Keratinocyte (primary cell): Measurements from ENCODE around the gene ZBTB18. TPM values are rescaled to one million over a fixed set of nuclear protein-coding genes. Genes with fewer than 3 reads are reported as not detected.

ENCODE experiments used
- DNase-seq: peaks from one replicate; pipeline ENCODE4 v3.0.0-alpha.2; 2011; ENCODE audit warnings: low read depth, missing footprints, low spot score
- FAIRE-seq: peaks from 2 replicates; lab custom pipeline; 2011; peaks lifted over from hg19 to GRCh38; lab: Jason Lieb, UNC
- H2AFZ ChIP-seq: 2 replicates; pipeline ENCODE4 v1.6.0; 2012; ENCODE audit warnings: low read length, control low read depth, inconsistent platforms; ENCODE audit not compliant: control insufficient read depth
- H3K27ac ChIP-seq: 2 replicates; pipeline ENCODE4 v1.5.1; 2011; ENCODE audit warnings: low read length; ENCODE audit not compliant: control insufficient read depth, insufficient read depth
- H3K27me3 ChIP-seq: 3 replicates; pipeline ENCODE4 v1.6.0; 2011; ENCODE audit warnings: low read length; ENCODE audit not compliant: control insufficient read depth, insufficient read depth; ENCODE audit errors: extremely low read depth
- H3K36me3 ChIP-seq, 2 experiments: 2 replicates in 1 of 2; 3 replicates in 1 of 2; pipeline ENCODE4 v1.5.1; 2011; ENCODE audit warnings: low read length in 2 of 2, mild to moderate bottlenecking in 1 of 2; ENCODE audit not compliant: control insufficient read depth in 2 of 2, insufficient read depth in 2 of 2; ENCODE audit errors: extremely low read depth in 1 of 2
- H3K4me1 ChIP-seq: 3 replicates; pipeline ENCODE4 v1.5.1; 2011; ENCODE audit warnings: low read length; ENCODE audit not compliant: control insufficient read depth, insufficient read depth; ENCODE audit errors: extremely low read depth
- H3K4me2 ChIP-seq: 3 replicates; pipeline ENCODE4 v1.6.0; 2011; ENCODE audit warnings: low read depth, low read length; ENCODE audit not compliant: control insufficient read depth, insufficient read depth; ENCODE audit errors: extremely low read depth
- H3K4me3 ChIP-seq, 3 experiments: fragments of 200-600 bp in 1 of 3; sonication (generic) in 1 of 3; 2 replicates in 2 of 3; 3 replicates in 1 of 3; pipeline ENCODE4 v1.5.1; 2011 to 2016; ENCODE audit warnings: low read length in 3 of 3, mild to moderate bottlenecking in 3 of 3, control low read depth in 2 of 3, inconsistent platforms in 1 of 3, low read depth in 1 of 3, mixed read lengths in 1 of 3, mixed run types in 1 of 3, moderate library complexity in 1 of 3; ENCODE audit not compliant: control insufficient read depth in 2 of 3, insufficient read depth in 2 of 3; ENCODE audit errors: extremely low read depth in 1 of 3
- H3K79me2 ChIP-seq: 2 replicates; pipeline ENCODE4 v1.6.0; 2012; ENCODE audit warnings: low read length; ENCODE audit not compliant: control insufficient read depth, insufficient read depth
- H3K9ac ChIP-seq: 3 replicates; pipeline ENCODE4 v1.6.0; 2011; ENCODE audit warnings: low read length; ENCODE audit not compliant: control insufficient read depth, insufficient read depth; ENCODE audit errors: extremely low read depth
- H3K9me1 ChIP-seq: 3 replicates; pipeline ENCODE4 v1.6.0; 2011; ENCODE audit warnings: low read length; ENCODE audit not compliant: control insufficient read depth, insufficient read depth; ENCODE audit errors: extremely low read depth
- H3K9me3 ChIP-seq: 2 replicates; pipeline ENCODE4 v1.5.1; 2012; ENCODE audit warnings: low read depth, low read length; ENCODE audit not compliant: control insufficient read depth
- H4K20me1 ChIP-seq: 3 replicates; pipeline ENCODE4 v1.6.0; 2011; ENCODE audit warnings: low read length; ENCODE audit not compliant: control insufficient read depth, insufficient read depth; ENCODE audit errors: extremely low read depth
- CTCF ChIP-seq, 3 experiments: IDR thresholded peaks in 1 of 3; conservative IDR thresholded peaks in 1 of 3; optimal IDR thresholded peaks in 1 of 3; 2 replicates in 2 of 3; 3 replicates in 1 of 3; pipeline versions ENCODE3 to v1.5.1; 2011; ENCODE audit warnings: low read length in 3 of 3, mild to moderate bottlenecking in 3 of 3, moderate library complexity in 2 of 3, control low read depth in 1 of 3, inconsistent platforms in 1 of 3; ENCODE audit not compliant: insufficient read depth in 2 of 3; ENCODE audit errors: extremely low read depth in 1 of 3
- EZH2 ChIP-seq: IDR thresholded peaks from one replicate; pipeline ENCODE4 v1.6.1; 2012; ENCODE audit warnings: inconsistent platforms, mild to moderate bottlenecking, low read length, moderate library complexity
- dilution Hi-C: fragments of 300-500 bp; cut with MboI; formaldehyde crosslinking; loops from one replicate; pipeline ENCODE4 v1.7.0; 2020; ENCODE audit warnings: low sequenced_read_pairs; ENCODE audit not compliant: extremely low pct_ligation_motif_present
- polyA plus RNA-seq, 5 experiments: library from polyadenylated mRNA; depleted of rRNA in 3 of 5; stranded (reverse) in 3 of 5; stranded (forward) in 1 of 5; unstranded in 1 of 5; fragments of >200 nt; gene quantifications; 1 replicate in 1 of 5; 2 replicates in 3 of 5; 3 replicates in 1 of 5; pipeline versions ENCODE4 v1.2.1 to v1.2.3, GENCODE V29; 2011 to 2012; ENCODE audit warnings: missing spikeins in 2 of 5, low read depth in 1 of 5, low replicate concordance in 1 of 5

The ZBTB18 gene
- polyA plus RNA-seq, 1 donor (not counting 4 experiments of a cell fraction or from before 2014, with no cell fraction given), result 5.8 TPM

- Histone ChIP-seq H3K36me3 (no peaks in the 10 kb centered on the region), H3K79me2 (no peaks in the 10 kb centered on the region), H3K9me1 (no peaks in the 10 kb centered on the region), H2AFZ (no peak overlapping the region), H4K20me1 (no peaks in the 10 kb centered on the region), H3K9me3 (no peaks in the 10 kb centered on the region), H3K4me2 (no peak overlapping the region), H3K27ac (no peak overlapping the region), H3K4me3 (no peak overlapping the region), H3K4me1 (peaks cover 5% of the 10 kb centered on the region), H3K27me3 (no peaks in the 10 kb centered on the region), H3K9ac (no peak overlapping the region)
- DNase-seq (no peak), FAIRE-seq (no peak)
- no peak for TF ChIP-seq CTCF (optimal IDR thresholded peaks at IDR 0.05 in 1 of 3, IDR thresholded peaks at IDR 0.05 in 1 of 3, conservative IDR thresholded peaks at IDR 0.05 in 1 of 3; ENCODE audit: extremely low read depth in 1 of 3, insufficient read depth in 2 of 3, low read length in 3 of 3)
- TF ChIP-seq EZH2, result no peak
- dilution Hi-C loops, result no loop called here
These were observed 14.9 kb downstream of the ZBTB18 start for GRCh38 chr1:244065960-244066388.

GRCh38 chr1:244066954-244067716 is 16.1 kb downstream of the ZBTB18 start:
- FAIRE-seq, result no peak
- dilution Hi-C loops, result no loop called here

More at GRCh38 chr1:244066954-244067716, 16.1 kb downstream of the ZBTB18 start:
- Histone ChIP-seq H3K9me1 (no peaks in the 10 kb centered on the region), H3K36me3 (no peaks in the 10 kb centered on the region), H3K4me3 (no peak overlapping the region), H3K9me3 (no peaks in the 10 kb centered on the region), H2AFZ (no peak overlapping the region), H3K9ac (no peak overlapping the region), H3K79me2 (no peaks in the 10 kb centered on the region), H4K20me1 (no peaks in the 10 kb centered on the region), H3K27ac (no peak overlapping the region), H3K4me1 (peaks cover 5% of the 10 kb centered on the region), H3K27me3 (no peaks in the 10 kb centered on the region), H3K4me2 (no peak overlapping the region)
- TF ChIP-seq EZH2, result no peak
- TF ChIP-seq CTCF (optimal IDR thresholded peaks at IDR 0.05 in 1 of 3, IDR thresholded peaks at IDR 0.05 in 1 of 3, conservative IDR thresholded peaks at IDR 0.05 in 1 of 3; ENCODE audit: extremely low read depth in 1 of 3, insufficient read depth in 2 of 3, low read length in 3 of 3), result no peak
- no peak for DNase-seq
